Right forelimb (tissue), 1 donor: ENCODE measurements around the gene CEP295NL.
"Not testable (repeated sequence)": the region's sequence is repeated elsewhere in the genome, so short reads cannot be mapped to it uniquely, and the experiment has no call there.

Experiments used
- DNase-seq: peaks from one replicate; pipeline ENCODE4 v3.0.0-alpha.2; 2018

The CEP295NL gene

GRCh38 chr17:78885956-78886355 lies 17.0 kb downstream of the CEP295NL start:
- no peak for DNase-seq

GRCh38 chr17:78884876-78885667 lies 17.9 kb downstream of the CEP295NL start:
- DNase-seq, result no peak

- DNase-seq, result peak; percentile 70
Measured at GRCh38 chr17:78884148-78884825, 18.7 kb downstream of the CEP295NL start.

GRCh38 chr17:78883533-78884131 lies 19.4 kb downstream of the CEP295NL start:
- peak; percentile 84 for DNase-seq

- peak; percentile 76 for DNase-seq
Measured at GRCh38 chr17:78883089-78883532, 19.9 kb downstream of the CEP295NL start.

- no peak for DNase-seq
Measured at GRCh38 chr17:78882540-78883088, 20.4 kb downstream of the CEP295NL start.

- DNase-seq, result peak; percentile 94
Measured at GRCh38 chr17:78879635-78880186, 23.3 kb downstream of the CEP295NL start.

- DNase-seq, result no peak
Measured at GRCh38 chr17:78878871-78879527, 24.0 kb downstream of the CEP295NL start.

GRCh38 chr17:78878261-78878660 lies 24.7 kb downstream of the CEP295NL start:
- DNase-seq, result no peak

- not testable (repeated sequence) for DNase-seq
Measured at GRCh38 chr17:78876954-78877517, 26.0 kb downstream of the CEP295NL start.

GRCh38 chr17:78876094-78876597 lies 26.9 kb downstream of the CEP295NL start:
- DNase-seq, result no peak

GRCh38 chr17:78875363-78876093 lies 27.5 kb downstream of the CEP295NL start:
- no peak for DNase-seq

- no peak for DNase-seq
Measured at GRCh38 chr17:78873519-78874340, 29.3 kb downstream of the CEP295NL start.

- DNase-seq, result no peak
Measured at GRCh38 chr17:78872486-78872885, 30.5 kb downstream of the CEP295NL start.

- no peak for DNase-seq
Measured at GRCh38 chr17:78870621-78871020, 32.4 kb downstream of the CEP295NL start.

- DNase-seq, result no peak
Measured at GRCh38 chr17:78868391-78868790, 34.6 kb downstream of the CEP295NL start.

GRCh38 chr17:78867046-78867445 lies 36.0 kb downstream of the CEP295NL start:
- DNase-seq, result not testable (repeated sequence)

- peak; percentile 87 for DNase-seq
Measured at GRCh38 chr17:78865682-78866390, 37.2 kb downstream of the CEP295NL start.

- no peak for DNase-seq
Measured at GRCh38 chr17:78864117-78864516, 38.9 kb downstream of the CEP295NL start.
